OCI-LY3 (cell line): ENCODE data around the gene LTO1.

ENCODE experiments used
- CTCF ChIP-seq: fragments of 200-600, 300-600 bp; sonication (generic); IDR thresholded peaks from 2 replicates; pipeline ENCODE4 v1.5.1; 2014; ENCODE audit warnings: antibody characterized with exemption, low read length, low read depth
- EZH2phosphoT487 ChIP-seq: fragments of 200-600 bp; shearing (Covaris generic); IDR thresholded peaks from 2 replicates; pipeline ENCODE4 v1.6.1; 2018; ENCODE audit warnings: antibody characterized with exemption, mixed run types, low read depth

DNA sequence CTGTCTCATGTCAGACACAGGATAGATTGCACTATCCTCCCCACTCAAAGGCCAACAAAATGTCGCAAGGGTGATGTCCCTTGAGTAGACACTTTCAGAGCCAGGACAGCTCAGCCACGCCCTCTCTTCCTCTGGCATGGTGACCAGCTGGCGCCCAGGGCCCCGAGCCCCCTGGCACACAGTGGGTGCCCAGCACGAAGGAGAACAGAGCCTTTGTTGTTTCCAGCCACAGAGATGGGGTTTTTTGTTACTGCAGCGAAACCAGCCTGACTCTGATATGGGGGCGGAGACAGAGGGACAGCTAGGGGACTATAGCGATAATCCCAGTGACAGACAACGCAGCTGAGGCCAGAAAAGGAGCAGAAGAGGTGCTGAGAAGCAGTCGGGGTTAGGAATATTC is 57.5 kb downstream of the LTO1 start:
- no peak for TF ChIP-seq CTCF
- TF ChIP-seq EZH2phosphoT487: no peak
